Measurements from ENCODE around the gene DHX35. TPM values are rescaled to one million over a fixed set of nuclear protein-coding genes. Genes with fewer than 3 reads are reported as not detected.

The DHX35 gene
- total RNA-seq, 1 experiment from 2014 or later = 15.9 TPM

GRCh38 chr20:38970302-38970701 is 8.2 kb downstream of the DHX35 start:
- CTCF ChIA-PET = no interaction called here
- H3K4me3 ChIP-seq (ENCODE audit: low read depth, low read length, poor library complexity, severe bottlenecking) = no peak overlapping the region
- no TSS peak for BruUV-seq (replicated peaks)
- no peak overlapping the region for H3K27ac ChIP-seq (ENCODE audit: low read depth, low read length, poor library complexity, severe bottlenecking)
- no peak for TF ChIP-seq CTCF (conservative IDR thresholded peaks at IDR 0.05; ENCODE audit: low read depth, low read length)
- no peak for TF ChIP-seq EZH2 (IDR thresholded peaks at IDR 0.05; ENCODE audit: borderline replicate concordance, low read depth, low read length, poor library complexity, severe bottlenecking)
- H3K36me3 ChIP-seq (ENCODE audit: insufficient read depth, low read length, poor library complexity, severe bottlenecking) = peaks cover 25% of the 10 kb centered on the region
- intact Hi-C loops (cut with micrococcal nuclease; ENCODE audit: unreplicated experiment) = no loop called here
- H3K4me1 ChIP-seq (ENCODE audit: insufficient read depth, low read length, poor library complexity, severe bottlenecking) = no peaks in the 10 kb centered on the region
- H3K27me3 ChIP-seq (replicated peaks; ENCODE audit: insufficient read depth, low read depth, low read length, poor library complexity) = no peaks in the 10 kb centered on the region
- POLR2A ChIA-PET (ENCODE audit: low non-redundant PET) = interaction anchor here (0.6 kb wide), 1 partner anchor 10 kb away, joined by 3 read pairs; no protein-coding TSS in a partner anchor
- DNase-seq (ENCODE audit: low spot score) = no peak
- H3K9me3 ChIP-seq (ENCODE audit: low read depth, low read length, poor library complexity, severe bottlenecking) = no peaks in the 10 kb centered on the region

- TF ChIP-seq EZH2 (IDR thresholded peaks at IDR 0.05; ENCODE audit: borderline replicate concordance, low read depth, low read length, poor library complexity, severe bottlenecking) = no peak
- TF ChIP-seq CTCF (conservative IDR thresholded peaks at IDR 0.05; ENCODE audit: low read depth, low read length) = no peak
- no peak overlapping the region for H3K27ac ChIP-seq (ENCODE audit: low read depth, low read length, poor library complexity, severe bottlenecking)
- no peak overlapping the region for H3K4me3 ChIP-seq (ENCODE audit: low read depth, low read length, poor library complexity, severe bottlenecking)
- no peaks in the 10 kb centered on the region for H3K9me3 ChIP-seq (ENCODE audit: low read depth, low read length, poor library complexity, severe bottlenecking)
- intact Hi-C loops (cut with micrococcal nuclease; ENCODE audit: unreplicated experiment) = no loop called here
- CTCF ChIA-PET = no interaction called here
- H3K4me1 ChIP-seq (ENCODE audit: insufficient read depth, low read length, poor library complexity, severe bottlenecking) = no peaks in the 10 kb centered on the region
- no TSS peak for BruUV-seq (replicated peaks)
- DNase-seq (ENCODE audit: low spot score) = no peak
- no peaks in the 10 kb centered on the region for H3K27me3 ChIP-seq (replicated peaks; ENCODE audit: insufficient read depth, low read depth, low read length, poor library complexity)
- peaks cover 25% of the 10 kb centered on the region for H3K36me3 ChIP-seq (ENCODE audit: insufficient read depth, low read length, poor library complexity, severe bottlenecking)
- POLR2A ChIA-PET (ENCODE audit: low non-redundant PET) = no interaction called here
Observed at GRCh38 chr20:38973107-38973506, 11.0 kb downstream of the DHX35 start.

GRCh38 chr20:38973645-38974044 is 11.5 kb downstream of the DHX35 start:
- H3K4me3 ChIP-seq (ENCODE audit: low read depth, low read length, poor library complexity, severe bottlenecking) = no peak overlapping the region
- H3K36me3 ChIP-seq (ENCODE audit: insufficient read depth, low read length, poor library complexity, severe bottlenecking) = peaks cover 25% of the 10 kb centered on the region
- H3K27ac ChIP-seq (ENCODE audit: low read depth, low read length, poor library complexity, severe bottlenecking) = no peak overlapping the region
- H3K27me3 ChIP-seq (replicated peaks; ENCODE audit: insufficient read depth, low read depth, low read length, poor library complexity) = no peaks in the 10 kb centered on the region
- intact Hi-C loops (cut with micrococcal nuclease; ENCODE audit: unreplicated experiment) = no loop called here
- no peaks in the 10 kb centered on the region for H3K4me1 ChIP-seq (ENCODE audit: insufficient read depth, low read length, poor library complexity, severe bottlenecking)
- ChIA-PET POLR2A (ENCODE audit: low non-redundant PET) (no interaction called here), CTCF (no interaction called here)
- TF ChIP-seq CTCF (conservative IDR thresholded peaks at IDR 0.05; ENCODE audit: low read depth, low read length) (no peak), EZH2 (IDR thresholded peaks at IDR 0.05; ENCODE audit: borderline replicate concordance, low read depth, low read length, poor library complexity, severe bottlenecking) (no peak)
- BruUV-seq (replicated peaks) = no TSS peak
- DNase-seq (ENCODE audit: low spot score) = no peak
- H3K9me3 ChIP-seq (ENCODE audit: low read depth, low read length, poor library complexity, severe bottlenecking) = no peaks in the 10 kb centered on the region

Data from A673 (cell line).